Activated CD8-positive, alpha-beta memory T cell treated with anti-CD3 and anti-CD28 coated beads for 4 hours (primary cell): ENCODE results near the gene KCP.

Experiments
- DNase-seq, 2 donors: peaks; one replicate each; pipeline ENCODE4 v3.0.0-alpha.2; 2020; ENCODE audit warnings: low read depth in 2 of 2

The KCP gene

GRCh38 chr7:128858380-128859231, 51.9 kb downstream of the KCP start:
- DNase-seq = no peak

GRCh38 chr7:128856001-128856718, 54.3 kb downstream of the KCP start:
- DNase-seq = no peak

GRCh38 chr7:128855559-128855958, 55.0 kb downstream of the KCP start:
- no peak for DNase-seq

GRCh38 chr7:128854396-128854795, 56.1 kb downstream of the KCP start:
- no peak for DNase-seq

GRCh38 chr7:128853799-128854198, 56.7 kb downstream of the KCP start:
- no peak for DNase-seq

- no peak for DNase-seq
Observed at GRCh38 chr7:128852537-128853254, 57.8 kb downstream of the KCP start.

- no peak for DNase-seq
Observed at GRCh38 chr7:128849804-128850490, 60.6 kb downstream of the KCP start.

- DNase-seq = no peak
Observed at GRCh38 chr7:128849156-128849515, 61.4 kb downstream of the KCP start.

GRCh38 chr7:128848289-128849155, 62.0 kb downstream of the KCP start:
- DNase-seq = no peak

- no peak for DNase-seq
Observed at GRCh38 chr7:128847721-128848211, 62.7 kb downstream of the KCP start.

- DNase-seq = no peak
Observed at GRCh38 chr7:128846781-128847444, 63.6 kb downstream of the KCP start.

GRCh38 chr7:128845987-128846386, 64.5 kb downstream of the KCP start:
- DNase-seq = no peak

GRCh38 chr7:128845475-128845874, 65.0 kb downstream of the KCP start:
- DNase-seq = no peak

GRCh38 chr7:128844777-128845311, 65.7 kb downstream of the KCP start:
- no peak for DNase-seq

GRCh38 chr7:128843938-128844621, 66.4 kb downstream of the KCP start:
- no peak for DNase-seq

- no peak for DNase-seq
Observed at GRCh38 chr7:128842674-128843641, 67.6 kb downstream of the KCP start.

GRCh38 chr7:128841921-128842673, 68.4 kb downstream of the KCP start:
- peak in 1 of 2 donors; percentile 14 for DNase-seq
